Fibroblast of the aortic adventitia (primary cell): ENCODE results near the gene DISC1. TPM values are rescaled to one million over a fixed set of nuclear protein-coding genes. Genes with fewer than 3 reads are reported as not detected.

Experiments
- DNase-seq: peaks from one replicate; pipeline ENCODE4 v3.0.0-alpha.2; 2010; ENCODE audit warnings: low read depth
- H3K4me3 ChIP-seq: 2 replicates; pipeline ENCODE4 v1.5.1; 2011; ENCODE audit warnings: low read depth, mild to moderate bottlenecking, control low read depth, low read length, moderate library complexity
- total RNA-seq: library from RNA; depleted of rRNA; stranded (reverse); fragments of >200 nt; gene quantifications from 2 replicates; pipeline ENCODE4 v1.2.3, GENCODE V29; 2012; ENCODE audit warnings: low replicate concordance
- TF ChIP-seq, protein P1 (sequence below): IDR thresholded peaks from 2 replicates; pipeline ENCODE4 v1.5.1; 2011; ENCODE audit warnings: mild to moderate bottlenecking, low read length, control low read depth, inconsistent platforms; ENCODE audit not compliant: insufficient read depth

The DISC1 gene
- total RNA-seq, 1 donor, result 4.7 TPM

DNA sequence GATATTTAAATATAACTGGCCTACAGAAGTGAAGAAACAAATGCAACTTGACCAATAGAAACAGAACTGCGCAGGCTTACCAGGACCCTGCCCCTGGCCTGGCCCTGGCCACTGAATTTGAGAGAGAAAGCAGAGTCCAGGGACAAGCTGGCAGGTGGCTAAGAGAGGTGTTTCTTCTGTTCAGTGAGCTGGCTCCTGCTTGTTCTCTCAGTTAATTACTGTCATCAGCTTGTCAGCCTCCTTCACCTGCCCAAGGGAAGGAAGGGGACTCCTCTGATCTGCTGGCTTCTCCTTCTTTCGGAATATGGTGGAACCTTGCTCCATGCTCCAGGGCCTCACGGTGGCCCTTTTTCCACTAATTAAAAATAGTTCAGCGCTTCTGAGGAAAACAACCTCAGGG is 388.4 kb downstream of the DISC1 start:
- TF ChIP-seq, protein P1, sequence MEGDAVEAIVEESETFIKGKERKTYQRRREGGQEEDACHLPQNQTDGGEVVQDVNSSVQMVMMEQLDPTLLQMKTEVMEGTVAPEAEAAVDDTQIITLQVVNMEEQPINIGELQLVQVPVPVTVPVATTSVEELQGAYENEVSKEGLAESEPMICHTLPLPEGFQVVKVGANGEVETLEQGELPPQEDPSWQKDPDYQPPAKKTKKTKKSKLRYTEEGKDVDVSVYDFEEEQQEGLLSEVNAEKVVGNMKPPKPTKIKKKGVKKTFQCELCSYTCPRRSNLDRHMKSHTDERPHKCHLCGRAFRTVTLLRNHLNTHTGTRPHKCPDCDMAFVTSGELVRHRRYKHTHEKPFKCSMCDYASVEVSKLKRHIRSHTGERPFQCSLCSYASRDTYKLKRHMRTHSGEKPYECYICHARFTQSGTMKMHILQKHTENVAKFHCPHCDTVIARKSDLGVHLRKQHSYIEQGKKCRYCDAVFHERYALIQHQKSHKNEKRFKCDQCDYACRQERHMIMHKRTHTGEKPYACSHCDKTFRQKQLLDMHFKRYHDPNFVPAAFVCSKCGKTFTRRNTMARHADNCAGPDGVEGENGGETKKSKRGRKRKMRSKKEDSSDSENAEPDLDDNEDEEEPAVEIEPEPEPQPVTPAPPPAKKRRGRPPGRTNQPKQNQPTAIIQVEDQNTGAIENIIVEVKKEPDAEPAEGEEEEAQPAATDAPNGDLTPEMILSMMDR, result no peak
- no peak for DNase-seq
- H3K4me3 ChIP-seq, result no peak overlapping the region

DNA sequence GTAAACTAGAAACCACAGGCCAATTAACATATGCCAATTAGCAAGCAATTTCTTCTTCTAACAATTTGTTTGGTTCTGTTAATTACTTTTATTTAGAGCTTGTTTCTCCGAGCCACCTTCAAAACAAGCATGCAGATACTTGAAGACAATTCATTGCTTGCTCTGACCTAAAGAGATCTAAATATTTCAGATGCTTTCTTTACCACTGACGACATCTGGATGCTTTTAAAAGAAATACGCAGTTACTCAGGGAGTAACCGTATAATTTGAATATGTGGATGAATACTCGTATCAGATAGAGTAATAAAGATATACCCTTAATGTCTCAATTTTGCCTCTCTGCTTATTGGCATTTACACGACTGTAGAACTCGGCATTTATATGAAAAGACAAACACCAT is 390.0 kb downstream of the DISC1 start:
- no peak overlapping the region for H3K4me3 ChIP-seq
- no peak for DNase-seq
- TF ChIP-seq, protein P1, result no peak

DNA sequence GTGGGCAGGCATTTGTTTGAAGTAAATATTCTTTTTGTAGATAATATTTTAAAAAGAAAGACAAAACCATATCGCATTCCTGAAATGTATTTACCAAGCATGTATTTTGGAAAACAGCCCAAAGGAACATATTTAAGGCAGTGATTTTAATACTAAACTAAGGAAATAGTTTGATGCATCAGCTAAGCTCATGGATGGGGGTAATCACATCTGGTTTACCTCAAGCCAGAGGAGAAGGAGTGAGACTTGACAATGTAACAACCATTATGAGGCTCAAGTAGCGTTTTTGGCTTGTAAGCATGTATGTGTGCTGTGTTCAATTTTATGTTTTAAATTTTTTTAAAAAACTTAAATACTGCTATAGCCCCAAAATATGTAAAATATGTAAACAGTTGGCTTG is 390.5 kb downstream of the DISC1 start:
- no peak for DNase-seq
- no peak overlapping the region for H3K4me3 ChIP-seq
- TF ChIP-seq, protein P1, result no peak

DNA sequence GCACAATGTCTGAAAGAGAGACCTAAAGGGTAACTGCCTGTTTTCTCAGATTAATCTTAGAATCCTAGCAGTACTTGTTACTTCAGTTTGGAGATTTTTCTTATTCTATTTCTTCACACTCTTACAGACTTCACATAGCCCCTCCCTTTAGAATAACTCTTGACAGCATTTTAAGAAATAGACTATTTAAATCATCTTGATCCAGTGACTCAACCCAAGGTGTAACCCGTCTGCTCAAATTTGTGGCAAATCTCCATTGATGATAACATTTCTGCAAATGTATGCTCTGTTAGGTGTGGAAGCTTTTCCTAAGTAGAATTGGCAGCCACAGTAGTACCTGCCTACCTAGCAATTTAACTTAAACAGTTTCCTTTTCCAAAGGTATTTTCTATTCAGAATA is 391.2 kb downstream of the DISC1 start:
- no peak overlapping the region for H3K4me3 ChIP-seq
- TF ChIP-seq, protein P1, result no peak
- no peak for DNase-seq

DNA sequence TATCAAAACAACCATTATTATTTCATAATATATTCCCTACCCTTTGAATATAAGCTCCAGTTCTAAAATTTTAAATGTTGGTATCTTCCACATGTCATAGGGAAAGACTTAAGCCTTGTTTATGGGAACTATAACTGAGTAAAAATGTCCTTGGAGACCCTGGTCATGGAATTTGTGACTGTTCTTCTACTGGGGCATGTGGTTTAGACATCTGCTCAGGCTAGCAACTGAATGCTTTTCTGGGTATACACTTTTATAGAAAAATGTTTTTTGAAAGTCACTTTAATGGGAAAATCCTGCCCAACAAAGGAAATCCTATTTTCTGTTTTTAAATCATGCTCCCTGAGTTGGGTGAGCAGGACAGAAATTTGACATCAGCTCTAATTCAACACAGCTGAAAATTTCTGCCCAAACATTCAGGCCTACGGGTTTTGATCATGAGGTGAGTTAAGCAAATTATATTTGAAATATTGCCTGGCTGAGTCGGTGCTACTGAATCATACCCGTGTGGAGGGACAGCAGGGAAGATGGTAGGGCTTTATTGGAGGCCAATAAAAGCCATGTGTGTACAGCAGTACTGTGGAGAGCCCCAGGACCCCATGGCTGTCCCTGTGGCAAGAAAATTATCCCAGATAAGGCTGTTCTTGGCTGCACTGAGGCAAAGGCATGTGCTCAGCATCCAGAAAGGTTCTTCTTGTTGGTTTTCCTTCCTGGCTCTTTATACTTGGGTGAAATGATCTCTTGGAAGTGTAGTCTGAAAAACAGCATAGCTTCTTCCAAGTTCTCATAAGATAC is 391.8 kb downstream of the DISC1 start:
- no peak for DNase-seq
- TF ChIP-seq, protein P1, result no peak
- H3K4me3 ChIP-seq, result no peak overlapping the region

DNA sequence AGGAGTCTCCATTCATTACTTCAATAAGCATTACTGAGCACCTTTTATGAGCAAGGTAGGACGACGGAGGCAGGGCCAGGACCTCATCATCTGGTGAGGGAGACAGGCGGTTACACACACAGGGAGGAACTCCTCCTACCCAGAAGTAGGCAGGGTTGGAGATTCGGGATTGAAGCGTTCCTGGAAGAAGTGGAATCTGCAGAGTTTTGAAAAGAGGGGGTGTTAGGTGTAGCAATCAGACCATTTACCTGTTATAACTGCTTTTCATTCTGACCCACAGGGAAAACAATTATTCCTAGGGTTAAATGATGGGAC is 392.4 kb downstream of the DISC1 start:
- TF ChIP-seq, protein P1, result no peak
- H3K4me3 ChIP-seq, result no peak overlapping the region
- no peak for DNase-seq

DNA sequence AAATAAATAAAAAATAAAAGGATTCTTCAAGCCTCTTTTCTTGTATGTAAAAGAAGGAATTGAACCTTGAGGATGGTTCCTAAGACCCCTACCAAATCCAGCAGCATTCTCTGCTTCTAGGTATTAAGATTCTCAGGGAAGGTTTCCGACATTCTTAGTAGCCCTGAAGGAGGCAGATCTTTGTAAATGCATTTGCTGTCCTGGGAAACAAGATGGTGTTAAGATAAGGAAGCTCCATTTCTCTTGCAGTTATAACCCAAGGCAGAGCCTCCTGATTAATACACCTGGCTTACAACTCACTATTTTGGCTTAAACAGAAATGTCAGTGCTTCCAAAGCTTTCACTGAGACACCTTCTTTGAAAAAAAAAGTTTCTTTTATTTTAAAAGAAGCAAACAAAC is 393.8 kb downstream of the DISC1 start:
- DNase-seq, result no peak
- TF ChIP-seq, protein P1, result no peak
- no peak overlapping the region for H3K4me3 ChIP-seq
